Transverse colon (tissue), 4 donors: ENCODE results near the gene NFKBIL1. TPM values are rescaled to one million over a fixed set of nuclear protein-coding genes. Genes with fewer than 3 reads are reported as not detected.

Experiments used
- DNase-seq: peaks from one replicate; pipeline ENCODE4 v3.0.0-alpha.2; 2019
- H3K27ac ChIP-seq, 4 donors: fragments of 200-600 bp; sonication (generic); 2 replicates each; pipeline ENCODE4 v1.5.1; 2016 to 2018; ENCODE audit warnings: inconsistent platforms in 4 of 4
- H3K27me3 ChIP-seq: fragments of 200-600 bp; sonication (generic); 2 replicates; pipeline ENCODE4 v1.5.1; 2017; ENCODE audit warnings: inconsistent platforms
- H3K36me3 ChIP-seq, 4 donors: fragments of 200-600 bp; sonication (generic); 2 replicates each; pipeline ENCODE4 v1.5.1; 2017 to 2019; ENCODE audit warnings: inconsistent platforms in 4 of 4
- H3K4me1 ChIP-seq, 4 donors: fragments of 200-600 bp; sonication (generic); 2 replicates each; pipeline ENCODE4 v1.5.1; 2017 to 2020; ENCODE audit warnings: inconsistent platforms in 4 of 4
- H3K4me3 ChIP-seq, 4 donors: fragments of 200-600 bp; sonication (generic); 1 replicate in 1 of 4; 2 replicates in 3 of 4; pipeline versions ENCODE4 v1.5.1 to v1.6.1; 2017 to 2019; ENCODE audit warnings: inconsistent platforms in 4 of 4
- H3K9me3 ChIP-seq, 2 donors: fragments of 200-600 bp; sonication (generic); 2 replicates each; pipeline ENCODE4 v1.5.1; 2017 to 2019; ENCODE audit warnings: inconsistent platforms in 2 of 2
- CTCF ChIP-seq, 5 experiments: fragments of 200-600 bp in 3 of 5; fragments of 450-650 bp in 2 of 5; sonication (generic) in 3 of 5; IDR thresholded peaks; 1 replicate in 2 of 5; 2 replicates in 3 of 5; pipeline ENCODE4 v1.5.1; 2016 to 2017; ENCODE audit warnings: antibody characterized with exemption in 5 of 5, inconsistent platforms in 3 of 5, mild to moderate bottlenecking in 2 of 5, moderate library complexity in 1 of 5
- EP300 ChIP-seq: sonication (generic); formaldehyde crosslinking; IDR thresholded peaks from one replicate; pipeline ENCODE4 v1.6.1; 2017; ENCODE audit warnings: antibody characterized with exemption, low read depth
- POLR2A ChIP-seq: fragments of 450-650 bp; IDR thresholded peaks from one replicate; pipeline ENCODE4 v1.6.1; 2016; ENCODE audit warnings: antibody characterized with exemption, mild to moderate bottlenecking, moderate library complexity
- POLR2AphosphoS5 ChIP-seq, 3 donors: sonication (generic); formaldehyde crosslinking; IDR thresholded peaks; one replicate each; pipeline ENCODE4 v1.6.1; 2016; ENCODE audit warnings: antibody characterized with exemption in 3 of 3
- WGBS, 2 donors: methylation state at CpG; one replicate each; pipeline ENCODE4 v1.1.5; 2018; ENCODE audit warnings: low coverage in 1 of 2; 5-methylcytosine and 5-hydroxymethylcytosine counted together
- in situ Hi-C, 4 donors: fragments of 200-750 bp; cut with MboI; loops; one replicate each; pipeline versions ENCODE4 v1.15.0 to v1.15.1; 2017; ENCODE audit warnings: low sequenced_read_pairs in 3 of 4, low pct_ligation_motif_present in 1 of 4, low pct_unique_long_range_greater_than_20kb in 1 of 4
- intact Hi-C: fragments of 100-400 bp; cut with DNase I; formaldehyde crosslinking; loops from one replicate; pipeline ENCODE4 v1.15.1; 2023; ENCODE audit warnings: low total_unique reads
- total RNA-seq, 4 donors: library from RNA; depleted of rRNA; stranded (reverse); fragments of >200 nt; gene quantifications; one replicate each; pipeline ENCODE4 v1.1.0, GENCODE V29; 2016

The NFKBIL1 gene
- total RNA-seq, 4 donors from 2014 or later: 13.7 to 29.5 (median 22.9) TPM

GRCh38 chr6:31569861-31570536 is 22.6 kb downstream of the NFKBIL1 start:
- in situ Hi-C loops: no loop called here
- no peak for DNase-seq
- no peak overlapping the region for H3K27ac ChIP-seq
- 91% methylated on average over 1 of the region's 1 CpG; no CpG with 5 or more reads in 1 of the 2 donors for WGBS, 2 donors
- H3K9me3 ChIP-seq: no peaks in the 10 kb centered on the region
- H3K27me3 ChIP-seq: peaks cover 5% of the 10 kb centered on the region
- H3K4me3 ChIP-seq: no peak overlapping the region
- peaks cover 0 to 11% (median 0%) of the 10 kb centered on the region in 4 donors for H3K4me1 ChIP-seq
- intact Hi-C loops: no loop called here
- TF ChIP-seq POLR2AphosphoS5 (IDR thresholded peaks at IDR 0.05): no peak
- H3K36me3 ChIP-seq: no peaks in the 10 kb centered on the region

- intact Hi-C loops: no loop called here
- H3K9me3 ChIP-seq: no peaks in the 10 kb centered on the region
- H3K4me1 ChIP-seq: peaks cover 0 to 13% (median 0%) of the 10 kb centered on the region in 4 donors
- DNase-seq: peak; percentile 43
- TF ChIP-seq CTCF (IDR thresholded peaks at IDR 0.05): no peak
- peak; percentile 35 for TF ChIP-seq POLR2A
- in situ Hi-C loops: no loop called here
- WGBS, 2 donors: 73 to 86% methylated on average over 9 to 23 of the region's 27 CpGs
- peak within 1 kb of the TSS in 1 of 4 donors; percentile 28 for H3K4me3 ChIP-seq
- H3K36me3 ChIP-seq: no peaks in the 10 kb centered on the region
- peaks cover 5% of the 10 kb centered on the region for H3K27me3 ChIP-seq
- peak within 1 kb of the TSS; percentile 17 to 67 (median 58) for H3K27ac ChIP-seq
Observed at GRCh38 chr6:31572041-31572911, 24.9 kb downstream of the NFKBIL1 start, which contains the start of gene LTA. Gene LTA, plus strand, starts transcription at chr6:31572289. Its CDS starts 454 bp downstream, at chr6:31572743.

GRCh38 chr6:31573239-31574105 is 26.1 kb downstream of the NFKBIL1 start:
- H3K4me3 ChIP-seq: no peak overlapping the region
- intact Hi-C loops: no loop called here
- WGBS, 2 donors: 82 to 85% methylated on average over 3 to 9 of the region's 9 CpGs
- TF ChIP-seq CTCF (IDR thresholded peaks at IDR 0.05) (no peak), EP300 (no peak), POLR2A (no peak), POLR2AphosphoS5 (IDR thresholded peaks at IDR 0.05) (no peak)
- in situ Hi-C loops: no loop called here
- H3K27ac ChIP-seq: peak overlapping the region in 1 of 4 donors; percentile 66
- peaks cover 5% of the 10 kb centered on the region for H3K27me3 ChIP-seq
- DNase-seq: no peak
- H3K36me3 ChIP-seq: no peaks in the 10 kb centered on the region
- peaks cover 0 to 13% (median 0%) of the 10 kb centered on the region in 4 donors for H3K4me1 ChIP-seq
- H3K9me3 ChIP-seq: no peaks in the 10 kb centered on the region

- peaks cover 0 to 8% (median 0%) of the 10 kb centered on the region in 4 donors for H3K4me1 ChIP-seq
- WGBS, 2 donors: 63 to 79% methylated on average over 5 to 14 of the region's 14 CpGs
- TF ChIP-seq POLR2AphosphoS5 (IDR thresholded peaks at IDR 0.05) (no peak), CTCF (IDR thresholded peaks at IDR 0.05) (no peak), EP300 (no peak), POLR2A (no peak)
- H3K4me3 ChIP-seq: no peak overlapping the region
- in situ Hi-C loops (no loop called here), intact Hi-C loops (no loop called here)
- H3K27me3 ChIP-seq: no peaks in the 10 kb centered on the region
- H3K9me3 ChIP-seq: no peaks in the 10 kb centered on the region
- H3K27ac ChIP-seq: peak overlapping the region; percentile 48 to 74 (median 72)
- no peak for DNase-seq
- no peaks in the 10 kb centered on the region for H3K36me3 ChIP-seq
Observed at GRCh38 chr6:31574106-31575061, 27.0 kb downstream of the NFKBIL1 start.
